Stimulated activated CD4-positive, alpha-beta T cell treated with anti-CD3 and anti-CD28 coated beads, Interleukin-2, amount 100 ng/mL, for 24 hours (primary cell): Measurements from ENCODE around the gene MYO7B.
A peak's percentile ranks its signal among the peaks of the same experiment; 100 is the strongest.

Experiments
- DNase-seq, 2 donors: peaks; one replicate each; pipeline ENCODE4 v3.0.0-alpha.2; 2020

The MYO7B gene

GRCh38 chr2:127640082-127641072 is 104.9 kb downstream of the MYO7B start:
- DNase-seq = peak; percentile 42 to 48

DNA sequence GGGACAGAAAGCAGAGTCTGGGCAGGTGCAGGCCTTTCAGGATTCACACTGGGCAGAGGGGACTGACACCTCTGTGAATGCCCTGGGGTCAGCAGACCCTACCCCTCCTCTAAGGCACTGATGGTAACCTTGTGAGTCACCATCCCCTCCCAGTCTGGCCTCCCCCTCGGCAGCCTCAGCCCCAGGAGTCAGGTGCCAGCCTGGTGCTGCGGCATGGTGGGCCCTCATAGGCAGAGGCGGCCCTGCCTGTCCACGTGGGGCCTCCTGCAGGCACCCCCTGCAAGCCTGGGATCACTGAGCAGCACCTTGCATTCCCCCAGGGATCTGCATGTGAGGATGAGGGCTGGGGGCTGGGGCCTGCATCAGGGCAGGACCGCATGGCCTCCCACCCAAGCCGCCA is 105.7 kb downstream of the MYO7B start:
- DNase-seq = peak in 1 of 2 donors; percentile 30

DNA sequence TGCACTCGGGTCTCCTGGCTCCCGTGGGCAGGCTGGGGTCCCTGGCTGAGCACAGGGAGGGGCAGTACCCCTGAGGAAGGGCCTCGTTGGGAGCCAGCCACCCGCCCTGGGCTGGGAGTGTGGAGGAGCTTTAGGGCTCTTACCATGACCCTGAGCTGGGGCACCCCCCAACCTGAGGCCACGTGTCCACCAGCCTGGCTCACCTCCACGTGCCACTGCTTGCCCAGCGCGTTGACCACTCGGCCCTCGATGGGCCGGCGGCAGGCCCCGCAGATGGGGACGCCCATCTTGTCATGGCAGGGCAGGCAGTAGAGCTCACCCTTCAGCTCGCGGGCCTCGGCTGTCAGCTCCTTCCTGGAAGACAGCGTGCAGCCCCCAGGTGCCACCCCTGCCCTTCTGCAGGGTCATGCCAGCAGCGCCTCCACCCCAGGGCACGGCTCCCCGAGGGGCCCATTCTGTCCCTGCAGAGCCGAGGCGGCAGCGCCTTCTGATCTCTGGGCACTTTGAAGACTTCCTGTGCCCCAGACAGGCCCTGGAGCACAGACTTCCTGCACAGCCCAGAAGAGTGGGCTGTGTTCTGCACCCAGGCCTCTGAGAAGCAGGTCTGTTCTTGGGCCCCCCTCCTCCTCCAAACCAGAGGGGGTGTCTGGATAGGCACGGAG is 106.5 kb downstream of the MYO7B start:
- peak; percentile 45 to 49 for DNase-seq

DNA sequence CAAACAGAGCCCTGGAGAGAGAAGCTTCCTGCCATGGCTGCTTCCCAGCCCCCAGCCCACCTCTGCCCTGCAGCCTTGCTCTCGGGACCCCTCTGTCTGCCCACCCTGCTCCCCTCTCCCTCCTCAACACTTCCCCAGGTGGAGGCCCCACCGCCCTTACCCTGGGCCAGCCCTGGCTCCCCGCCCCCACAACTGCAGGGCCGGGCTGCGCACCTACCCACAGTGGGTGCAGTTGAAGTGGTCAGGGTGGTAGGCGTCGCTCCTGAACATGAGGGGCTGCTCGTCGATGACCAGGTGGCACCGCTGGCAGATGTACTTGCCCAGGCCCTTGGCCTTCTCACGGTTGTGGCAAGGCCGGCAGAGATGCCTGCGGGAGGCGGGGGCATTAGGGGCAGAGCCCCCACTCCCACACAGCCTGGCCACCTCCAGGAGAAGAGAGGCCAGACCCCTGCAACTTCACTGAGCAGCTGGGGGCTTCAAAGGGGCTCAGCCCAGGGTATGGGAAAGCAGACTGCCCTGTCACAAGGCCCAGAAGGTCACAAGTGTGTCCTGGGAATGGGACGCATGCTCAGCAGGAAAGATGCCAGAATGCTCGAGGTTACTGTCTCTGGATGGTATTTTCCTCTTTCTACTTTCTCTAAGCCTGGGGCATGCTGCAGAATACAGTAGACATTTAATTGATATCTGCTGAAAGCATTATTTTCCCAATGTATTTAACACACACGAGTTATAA is 107.4 kb downstream of the MYO7B start:
- DNase-seq = no peak

DNA sequence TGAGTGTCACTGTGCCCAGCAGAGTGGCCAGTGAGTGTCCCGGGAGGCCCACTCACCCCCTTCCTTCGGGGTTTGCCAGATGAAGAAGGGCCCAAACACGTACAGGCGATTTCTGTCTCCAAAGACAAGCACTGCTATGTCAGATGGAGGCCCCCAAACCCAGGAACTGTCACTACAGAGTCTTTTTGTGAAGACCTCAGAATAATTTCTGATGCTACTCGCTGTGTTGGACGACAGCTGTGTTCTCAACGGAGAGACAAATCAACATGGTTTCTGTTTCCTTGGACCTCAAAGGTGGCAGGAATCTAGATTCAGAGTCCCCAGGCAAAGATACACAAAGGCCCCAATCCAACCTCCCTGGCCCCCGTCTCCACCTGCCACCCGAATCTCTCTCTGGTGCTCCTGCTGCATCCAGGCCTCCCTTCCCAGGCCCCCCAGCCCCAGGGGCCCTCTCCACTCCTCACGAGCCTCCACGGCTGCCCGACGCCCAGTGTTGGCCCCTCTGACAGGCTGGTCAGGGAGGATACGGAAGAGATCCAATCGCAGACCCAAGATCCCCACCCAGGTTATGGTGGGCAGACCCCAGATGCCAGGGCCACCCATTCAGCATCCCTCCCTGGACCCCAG is 108.1 kb downstream of the MYO7B start:
- DNase-seq = no peak

- DNase-seq = no peak
Measured at GRCh38 chr2:127644066-127645025, 108.9 kb downstream of the MYO7B start.

- DNase-seq = no peak
Measured at GRCh38 chr2:127645026-127645394, 109.5 kb downstream of the MYO7B start.

- no peak for DNase-seq
Measured at GRCh38 chr2:127645395-127646291, 110.2 kb downstream of the MYO7B start, which contains the start of gene GPR17. TSS of gene GPR17 (plus strand) at chr2:127646153. CDS start at chr2:127650736, 4,583 bp downstream.

GRCh38 chr2:127646487-127647241 is 111.2 kb downstream of the MYO7B start:
- DNase-seq = no peak

GRCh38 chr2:127647242-127648190 is 112.0 kb downstream of the MYO7B start:
- DNase-seq = no peak

GRCh38 chr2:127648321-127648720 is 112.8 kb downstream of the MYO7B start:
- no peak for DNase-seq

GRCh38 chr2:127649100-127649611 is 113.7 kb downstream of the MYO7B start:
- DNase-seq = no peak

GRCh38 chr2:127649684-127650040 is 114.2 kb downstream of the MYO7B start:
- DNase-seq = peak; percentile 87 to 96

DNA sequence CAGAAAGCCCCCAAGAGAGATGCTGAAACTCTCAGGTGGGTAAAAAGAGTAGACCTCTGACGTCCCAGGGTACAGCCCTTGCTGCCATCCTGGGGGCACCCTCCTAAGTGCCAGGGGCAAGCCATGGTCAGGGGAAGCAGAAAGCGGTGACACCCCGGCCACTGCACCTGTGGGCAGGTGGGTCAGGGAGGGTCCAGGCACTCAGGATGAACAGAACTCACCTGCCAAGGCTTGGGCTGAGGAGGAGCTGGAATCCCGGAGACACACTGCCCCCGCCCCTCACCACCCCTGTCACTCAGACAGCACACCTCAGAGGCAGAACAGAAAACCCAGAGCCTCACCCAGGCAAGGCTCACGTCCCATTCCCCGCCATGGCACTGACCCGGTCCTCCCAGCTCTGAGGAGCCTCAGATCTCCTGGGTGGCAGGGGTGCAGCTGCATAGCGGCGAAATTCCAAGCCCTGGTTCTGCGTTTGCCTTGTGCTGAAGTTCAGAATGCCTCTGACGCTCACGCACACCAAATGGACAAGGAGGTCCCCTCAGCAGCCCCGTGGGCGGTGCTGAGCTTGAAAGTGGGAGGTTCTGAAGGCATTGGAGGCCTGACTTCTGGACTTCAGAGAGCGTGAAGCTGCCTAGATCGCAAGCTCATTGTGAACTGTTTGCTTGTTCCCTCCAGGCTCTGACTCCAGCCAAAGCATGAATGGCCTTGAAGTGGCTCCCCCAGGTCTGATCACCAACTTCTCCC is 114.7 kb downstream of the MYO7B start:
- no peak for DNase-seq

GRCh38 chr2:127650785-127651380 is 115.4 kb downstream of the MYO7B start:
- no peak for DNase-seq

DNA sequence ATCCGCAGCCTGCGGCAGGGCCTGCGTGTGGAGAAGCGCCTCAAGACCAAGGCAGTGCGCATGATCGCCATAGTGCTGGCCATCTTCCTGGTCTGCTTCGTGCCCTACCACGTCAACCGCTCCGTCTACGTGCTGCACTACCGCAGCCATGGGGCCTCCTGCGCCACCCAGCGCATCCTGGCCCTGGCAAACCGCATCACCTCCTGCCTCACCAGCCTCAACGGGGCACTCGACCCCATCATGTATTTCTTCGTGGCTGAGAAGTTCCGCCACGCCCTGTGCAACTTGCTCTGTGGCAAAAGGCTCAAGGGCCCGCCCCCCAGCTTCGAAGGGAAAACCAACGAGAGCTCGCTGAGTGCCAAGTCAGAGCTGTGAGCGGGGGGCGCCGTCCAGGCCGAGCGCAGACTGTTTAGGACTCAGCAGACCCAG is 115.9 kb downstream of the MYO7B start:
- no peak for DNase-seq

DNA sequence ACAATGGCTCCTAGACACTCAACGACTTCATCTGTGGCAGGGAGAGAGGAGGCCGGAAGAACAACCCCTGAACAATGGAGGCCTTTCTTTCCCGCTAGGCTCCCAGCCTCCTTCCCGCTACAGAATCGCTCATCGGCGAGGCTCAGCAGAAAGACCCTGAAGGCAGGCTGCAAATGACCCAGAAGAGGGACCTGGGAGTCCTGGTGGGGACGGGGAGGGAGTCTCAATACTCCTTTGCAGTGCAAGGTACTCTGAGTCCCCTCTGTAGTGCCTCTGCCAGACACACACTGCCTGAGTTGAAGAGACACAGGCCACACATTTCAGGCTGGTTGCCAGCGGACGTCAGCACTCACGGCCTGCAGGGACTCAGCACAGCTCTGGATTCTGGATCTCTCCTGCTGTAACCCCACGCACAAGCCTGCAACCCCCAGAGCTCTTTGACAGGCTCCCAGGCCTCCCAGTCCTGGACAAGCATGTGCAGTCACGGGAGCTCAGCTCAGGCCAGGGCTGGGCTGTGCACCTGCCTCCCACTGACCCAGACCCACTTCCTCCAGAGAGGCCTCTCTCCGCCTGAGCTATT is 116.6 kb downstream of the MYO7B start:
- DNase-seq = no peak
